ENCODE measurements around the gene KLHL20. TPM values are rescaled to one million over a fixed set of nuclear protein-coding genes. Genes with fewer than 3 reads are reported as not detected.

KLHL20 gene, protein sequence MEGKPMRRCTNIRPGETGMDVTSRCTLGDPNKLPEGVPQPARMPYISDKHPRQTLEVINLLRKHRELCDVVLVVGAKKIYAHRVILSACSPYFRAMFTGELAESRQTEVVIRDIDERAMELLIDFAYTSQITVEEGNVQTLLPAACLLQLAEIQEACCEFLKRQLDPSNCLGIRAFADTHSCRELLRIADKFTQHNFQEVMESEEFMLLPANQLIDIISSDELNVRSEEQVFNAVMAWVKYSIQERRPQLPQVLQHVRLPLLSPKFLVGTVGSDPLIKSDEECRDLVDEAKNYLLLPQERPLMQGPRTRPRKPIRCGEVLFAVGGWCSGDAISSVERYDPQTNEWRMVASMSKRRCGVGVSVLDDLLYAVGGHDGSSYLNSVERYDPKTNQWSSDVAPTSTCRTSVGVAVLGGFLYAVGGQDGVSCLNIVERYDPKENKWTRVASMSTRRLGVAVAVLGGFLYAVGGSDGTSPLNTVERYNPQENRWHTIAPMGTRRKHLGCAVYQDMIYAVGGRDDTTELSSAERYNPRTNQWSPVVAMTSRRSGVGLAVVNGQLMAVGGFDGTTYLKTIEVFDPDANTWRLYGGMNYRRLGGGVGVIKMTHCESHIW
- 50.1 and 64.4 TPM in 2 replicates for total RNA-seq

DNA sequence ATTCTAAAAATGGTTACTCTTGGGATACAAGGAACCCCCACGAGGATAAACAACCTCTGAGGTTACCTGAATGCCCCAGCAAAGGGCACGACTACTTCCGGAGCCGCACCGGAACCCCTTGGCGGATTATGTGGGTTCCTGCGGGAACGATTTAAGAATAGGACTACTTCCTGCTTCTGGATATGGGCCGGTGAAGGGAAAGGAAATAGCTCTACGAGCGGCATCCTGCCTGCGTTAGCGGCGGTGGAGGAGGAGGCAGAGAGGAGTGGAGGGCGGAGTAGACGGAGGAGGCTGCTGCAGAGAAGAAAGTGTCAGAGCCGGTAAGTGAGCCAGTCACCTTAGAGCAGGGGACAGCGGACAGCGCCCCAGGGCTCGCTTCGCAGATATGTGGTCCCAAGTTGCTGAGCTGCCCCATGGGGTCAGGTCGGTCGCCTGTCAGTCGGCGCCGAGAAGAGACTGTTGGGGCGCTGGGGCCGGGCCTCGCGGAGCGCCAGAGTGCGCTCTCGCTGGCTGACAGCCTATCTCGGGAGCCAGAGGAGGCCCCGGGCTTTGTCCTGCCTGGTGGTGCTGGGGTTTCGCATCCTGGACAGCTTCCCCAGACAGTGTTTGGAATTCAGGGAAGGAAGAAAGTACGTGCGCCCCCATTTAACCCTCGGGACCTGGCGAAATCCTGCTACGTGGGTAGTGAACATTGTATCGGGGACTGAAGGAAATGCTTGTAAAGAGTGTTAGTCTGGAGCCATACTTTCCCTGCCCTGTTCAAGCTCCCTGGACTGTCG, at the start of gene KLHL20:
TSS of gene KLHL20 (plus strand) at position 223 of the 779 bp plus-strand sequence. CDS start 1,063 bp downstream, outside the sequence.

DNA sequence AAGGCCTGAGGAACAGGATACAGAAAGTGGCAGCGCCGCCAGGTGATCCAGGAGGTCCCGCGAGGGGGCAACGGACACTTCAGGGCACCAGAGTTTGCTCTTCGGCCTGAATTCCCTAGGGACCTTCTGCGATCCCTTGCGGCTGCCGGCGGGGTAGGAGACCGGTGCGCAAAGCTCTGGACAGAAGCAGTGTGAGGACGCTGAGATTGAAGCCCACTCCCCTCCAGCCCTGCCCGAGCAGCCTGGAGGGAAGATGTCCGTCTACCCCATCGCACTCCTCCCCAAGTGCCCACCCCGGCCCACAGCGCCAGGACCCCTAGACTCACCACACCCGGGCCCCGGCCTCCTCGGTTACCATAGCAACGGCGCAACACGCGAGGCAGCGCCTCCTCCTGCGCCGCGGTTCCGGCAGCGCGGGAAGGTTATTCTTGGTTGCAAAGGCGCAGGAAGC, 45.3 kb upstream of the KLHL20 start, which contains the start of gene ANKRD45:
TSS of gene ANKRD45 (minus strand) at position 361 of the 451 bp plus-strand sequence. CDS start 10,433 bp downstream, outside the sequence.

DNA sequence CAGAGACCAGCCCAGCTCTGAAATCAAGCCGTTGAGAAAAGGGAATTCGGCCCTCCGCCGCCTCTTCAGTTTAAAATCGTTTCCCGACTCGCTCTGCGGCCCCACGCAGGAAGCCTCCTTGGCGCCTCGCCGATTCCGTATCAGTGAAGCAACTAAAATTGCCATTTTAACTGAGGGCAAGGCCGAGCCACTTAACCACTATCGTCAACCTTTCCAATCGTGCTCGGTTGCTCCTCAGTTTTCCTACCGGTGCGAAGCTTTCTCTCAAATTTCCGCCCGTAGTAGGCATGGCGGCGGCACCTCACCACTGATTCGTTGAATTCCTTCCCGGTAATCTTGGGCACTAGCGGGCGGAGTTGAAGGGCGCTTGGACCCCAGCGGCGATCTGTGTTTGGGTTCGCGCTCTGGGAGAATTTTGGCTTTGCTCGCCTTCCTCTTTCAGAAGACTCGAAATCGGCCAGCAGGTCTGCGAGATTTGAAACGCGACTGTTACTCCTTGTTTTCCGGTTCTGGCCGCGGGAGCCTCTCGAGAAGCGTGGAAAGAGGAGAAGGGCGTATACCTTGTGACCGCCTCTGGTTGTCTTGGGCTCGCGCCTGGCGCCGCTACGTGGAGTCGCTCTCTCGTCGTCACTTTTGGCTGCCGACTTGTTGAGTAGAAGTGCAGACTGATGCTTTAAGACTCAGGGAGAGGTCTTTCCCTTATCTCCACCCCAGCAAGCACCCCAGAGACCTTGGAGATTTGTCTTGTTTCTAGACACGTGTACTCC, 109.7 kb downstream of the KLHL20 start, which contains the start of the genes CENPL and DARS2:
TSS of gene CENPL (minus strand) at position 569 of the 767 bp plus-strand sequence. CDS start 13,584 bp downstream, outside the sequence.
TSS of gene DARS2 (plus strand) at position 359 of the 767 bp plus-strand sequence. CDS start 557 bp downstream, outside the sequence.

Other genes starting within 250 kb of the KLHL20 start
- gene PRDX6, start 237.6 kb upstream of the KLHL20 start, total RNA-seq, result 309 and 546 TPM in 2 replicates
- 0.30 and 0.46 TPM in 2 replicates for gene SLC9C2, start 111.9 kb upstream of the KLHL20 start, total RNA-seq
- gene TEX50, start 79.6 kb upstream of the KLHL20 start, total RNA-seq, result not detected in 2 replicates
- gene ANKRD45, start 45.1 kb upstream of the KLHL20 start, total RNA-seq, result under 0.01 and 2.6 TPM in 2 replicates
- gene DARS2, start 109.7 kb downstream of the KLHL20 start, total RNA-seq, result 14.0 and 27.9 TPM in 2 replicates
- gene CENPL, start 109.9 kb downstream of the KLHL20 start, total RNA-seq, result 9.2 and 14.2 TPM in 2 replicates
- gene GAS5, start 153.0 kb downstream of the KLHL20 start, total RNA-seq, result 446 and 587 TPM in 2 replicates
- gene ZBTB37, start 153.4 kb downstream of the KLHL20 start, total RNA-seq, result 8.3 and 10.8 TPM in 2 replicates
- 0.30 TPM in 1 of 2 replicates, not detected in the other for gene SERPINC1, start 202.3 kb downstream of the KLHL20 start, total RNA-seq